Forelimb muscle (tissue), 1 donor: ENCODE results near the gene ZNF496. TPM values are rescaled to one million over a fixed set of nuclear protein-coding genes. Genes with fewer than 3 reads are reported as not detected.
"Not testable (repeated sequence)": the region's sequence is repeated elsewhere in the genome, so short reads cannot be mapped to it uniquely, and the experiment has no call there.

Source experiments
- DNase-seq: peaks from one replicate; pipeline ENCODE4 v3.0.0-alpha.2; 2013; ENCODE audit warnings: low read depth
- polyA plus RNA-seq: library from polyadenylated mRNA; unstranded; fragments of 120-200 nt; gene quantifications from one replicate; pipeline ENCODE4 v1.2.1, GENCODE V29; 2013; ENCODE audit not compliant: insufficient read length

Gene ZNF496
- polyA plus RNA-seq, 1 donor: 32.9 TPM

GRCh38 chr1:247359559-247359958 lies 27.9 kb upstream of the ZNF496 start:
- DNase-seq: no peak

GRCh38 chr1:247358920-247359319 lies 27.3 kb upstream of the ZNF496 start:
- DNase-seq: no peak

DNA sequence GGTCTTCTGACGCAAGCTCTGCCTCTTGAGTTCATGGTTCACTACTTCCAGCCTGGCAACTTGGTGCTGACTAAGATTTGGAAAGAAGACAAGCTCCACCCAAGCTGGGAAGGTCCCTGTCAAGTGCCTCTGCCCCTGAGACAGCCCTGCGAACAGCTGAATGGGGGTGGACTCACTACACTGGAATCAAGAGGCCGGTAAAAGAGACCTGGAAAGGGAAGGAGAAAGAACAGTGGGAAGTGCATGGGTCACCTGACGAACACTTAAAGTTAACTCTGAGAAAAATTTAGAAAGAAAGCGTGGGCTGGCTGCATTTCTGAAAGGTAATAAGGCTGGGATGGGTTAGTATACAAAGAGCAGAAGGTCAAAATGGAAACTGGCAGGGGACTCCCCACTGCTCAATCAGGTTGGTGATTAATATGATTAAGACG lies 26.1 kb upstream of the ZNF496 start:
- no peak for DNase-seq

DNA sequence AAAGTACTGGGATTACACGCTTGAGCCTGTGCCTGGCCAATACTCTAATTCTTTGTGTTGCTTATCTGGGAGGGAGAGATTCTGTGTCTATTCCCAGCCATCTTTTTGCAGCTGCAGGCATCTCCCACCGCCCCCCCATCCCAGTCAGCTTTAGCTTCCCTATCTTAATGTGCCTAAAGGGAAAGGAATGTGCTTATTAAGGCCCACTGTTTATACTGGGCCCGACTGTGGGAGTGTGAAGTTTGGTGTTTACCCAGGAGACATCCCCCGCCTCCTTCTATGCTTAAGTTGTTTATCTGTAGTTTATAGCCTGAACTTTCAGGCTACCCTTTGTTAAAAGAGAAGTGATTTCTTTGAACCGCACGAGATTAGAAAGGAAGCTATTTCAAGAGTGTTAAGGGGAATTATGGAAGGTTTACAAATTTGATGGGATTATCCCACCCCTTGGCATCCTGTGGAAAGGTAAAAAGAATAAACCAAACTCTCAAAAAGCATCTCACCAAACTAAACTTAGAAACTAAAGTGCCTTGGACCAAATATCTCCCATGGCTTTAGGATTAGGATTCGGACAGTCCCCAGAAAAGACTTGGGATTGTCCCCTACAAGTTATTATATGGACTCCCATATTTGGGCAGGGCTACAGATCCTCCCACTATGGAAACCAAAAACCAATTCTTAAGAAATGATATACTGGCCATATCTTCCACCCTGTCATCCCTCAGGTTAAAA lies 25.5 kb upstream of the ZNF496 start:
- no peak for DNase-seq

DNA sequence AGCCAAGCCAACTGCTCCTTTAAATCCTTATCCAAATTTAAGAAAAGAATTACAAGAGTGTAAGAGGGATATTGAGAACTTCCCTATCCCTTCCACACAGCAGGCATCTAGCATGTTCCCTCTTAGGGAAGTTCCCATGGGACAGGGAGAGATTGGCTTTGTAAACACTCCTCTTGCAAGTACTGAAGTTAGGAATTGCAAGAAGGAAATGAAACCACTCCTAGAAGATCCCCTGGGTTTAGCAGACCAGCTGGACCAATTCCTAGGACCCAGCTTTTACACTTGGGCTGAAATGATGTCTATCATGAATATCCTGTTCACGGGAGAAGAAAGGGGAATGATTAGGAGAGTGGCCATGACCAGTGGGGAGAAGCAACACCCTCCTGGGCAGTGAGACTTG lies 23.5 kb upstream of the ZNF496 start:
- not testable (repeated sequence) for DNase-seq

- no peak for DNase-seq
Measured at GRCh38 chr1:247352175-247352574, 20.5 kb upstream of the ZNF496 start.

- no peak for DNase-seq
Measured at GRCh38 chr1:247350587-247350986, 18.9 kb upstream of the ZNF496 start.

GRCh38 chr1:247347477-247348222 lies 16.0 kb upstream of the ZNF496 start:
- DNase-seq: no peak

GRCh38 chr1:247345881-247346280 lies 14.2 kb upstream of the ZNF496 start:
- DNase-seq: no peak

DNA sequence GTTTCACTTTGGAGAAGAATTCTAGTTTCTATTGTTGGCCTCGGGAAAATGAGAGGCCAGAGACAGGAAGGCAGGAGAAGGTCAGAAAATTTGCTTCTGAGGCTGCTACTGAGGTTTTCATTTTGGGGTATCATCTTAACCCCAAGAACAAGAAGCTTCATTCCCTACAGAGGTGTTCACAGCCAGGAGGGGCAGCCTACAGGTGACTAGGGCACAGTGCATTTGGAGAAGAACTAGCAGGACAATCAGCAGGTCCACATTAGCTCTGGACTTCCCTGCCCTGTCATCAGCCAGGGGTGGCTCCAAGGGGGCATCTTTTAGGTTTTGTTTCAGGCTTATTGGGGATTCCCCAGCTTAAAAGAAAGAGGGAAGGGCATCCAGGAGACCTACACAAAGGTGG lies 12.1 kb upstream of the ZNF496 start:
- no peak for DNase-seq

DNA sequence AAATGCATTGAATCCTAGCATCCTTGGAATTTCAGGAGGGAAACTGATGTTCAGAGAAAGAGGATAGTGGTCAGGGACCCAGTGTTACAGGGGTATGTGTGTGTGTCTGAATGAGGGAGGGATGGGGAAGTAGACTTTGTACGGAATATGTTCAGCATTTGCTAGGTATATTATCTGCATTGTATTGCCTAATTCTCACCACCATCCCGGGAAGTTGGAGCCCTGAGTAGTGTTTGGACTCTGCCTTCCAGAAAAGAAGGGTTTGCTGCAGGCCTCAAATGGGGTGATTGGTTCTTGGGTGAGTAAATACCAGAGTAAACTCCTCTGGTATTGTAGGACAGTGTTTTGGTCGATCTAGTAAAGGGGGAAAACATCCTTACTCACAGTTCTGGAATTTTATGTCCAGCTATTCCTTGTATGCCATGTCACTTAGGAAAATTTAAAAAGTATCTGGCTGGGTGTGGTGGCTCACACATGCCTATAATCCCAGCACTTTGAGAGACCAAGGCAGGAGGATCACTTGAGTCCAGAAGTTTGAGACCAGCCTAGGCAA lies 7.1 kb upstream of the ZNF496 start:
- no peak for DNase-seq

GRCh38 chr1:247337961-247338360 lies 6.3 kb upstream of the ZNF496 start:
- no peak for DNase-seq

DNA sequence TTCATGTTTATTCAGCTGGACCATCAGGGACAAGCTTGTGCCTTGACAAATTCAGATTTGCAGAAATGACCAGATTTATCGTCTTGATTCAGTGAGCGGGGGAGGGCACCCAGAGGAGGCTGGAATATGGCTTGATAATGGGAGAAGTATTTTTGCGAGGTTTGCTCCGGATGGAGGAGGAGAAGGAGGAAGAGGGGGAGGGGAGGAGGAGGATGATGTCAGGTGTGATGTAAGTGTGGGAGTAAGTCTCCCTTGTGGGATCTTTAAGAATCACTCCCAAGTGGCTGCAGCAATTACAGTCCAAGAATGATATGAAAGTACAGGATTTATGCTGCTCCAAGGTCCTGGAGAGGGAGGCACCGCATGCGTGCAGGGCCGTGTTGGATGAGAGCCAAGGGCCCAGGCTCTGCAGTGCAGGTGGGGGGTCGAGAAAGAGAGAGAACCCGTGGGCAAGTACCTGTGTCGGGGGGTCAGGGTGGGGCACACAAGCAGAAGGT lies 5.6 kb upstream of the ZNF496 start:
- no peak for DNase-seq

GRCh38 chr1:247336390-247336789 lies 4.7 kb upstream of the ZNF496 start:
- DNase-seq: no peak

- no peak for DNase-seq
Measured at GRCh38 chr1:247335882-247336281, 4.2 kb upstream of the ZNF496 start.

GRCh38 chr1:247334378-247335133 lies 2.9 kb upstream of the ZNF496 start:
- no peak for DNase-seq

DNA sequence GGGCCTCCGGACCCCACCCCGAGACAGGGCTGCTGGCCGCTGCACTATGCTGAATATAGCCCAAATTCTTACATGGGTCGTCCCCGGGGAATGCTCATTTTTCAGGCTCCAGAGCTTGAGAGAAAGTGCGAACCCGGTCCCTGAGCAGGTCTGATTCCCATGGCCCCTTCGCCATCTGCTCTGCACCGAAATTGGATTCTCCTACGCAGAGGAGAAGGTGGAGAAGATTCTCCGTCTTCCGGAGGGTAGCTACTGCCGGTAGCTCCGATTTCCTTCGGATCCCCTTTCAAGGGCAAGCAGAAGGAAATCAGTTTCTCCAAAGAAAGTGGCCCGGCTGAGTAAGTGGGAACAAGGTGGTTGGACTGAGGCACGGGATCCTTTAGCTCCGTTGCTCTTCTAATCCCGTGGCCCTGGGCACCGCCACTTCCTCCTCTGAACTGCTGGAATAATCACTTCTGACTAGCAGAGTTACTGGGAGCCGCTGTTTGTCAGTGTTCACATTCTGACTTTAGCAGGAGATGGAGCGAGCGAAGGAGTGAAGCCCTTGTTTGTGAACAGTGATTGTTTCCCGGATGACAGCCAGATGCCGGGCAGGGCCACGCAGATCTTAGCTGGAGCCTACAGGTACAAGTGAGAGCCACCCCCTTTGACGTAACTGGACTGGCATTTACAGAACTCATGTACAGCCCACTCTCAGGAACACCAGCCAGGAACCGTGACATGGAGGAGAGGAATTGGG lies 1.1 kb upstream of the ZNF496 start:
- no peak for DNase-seq

GRCh38 chr1:247332215-247332622 lies 552 bp upstream of the ZNF496 start:
- DNase-seq: no peak

- peak; percentile 49 for DNase-seq
Measured at GRCh38 chr1:247331172-247331524, 519 bp downstream of the ZNF496 start.

DNA sequence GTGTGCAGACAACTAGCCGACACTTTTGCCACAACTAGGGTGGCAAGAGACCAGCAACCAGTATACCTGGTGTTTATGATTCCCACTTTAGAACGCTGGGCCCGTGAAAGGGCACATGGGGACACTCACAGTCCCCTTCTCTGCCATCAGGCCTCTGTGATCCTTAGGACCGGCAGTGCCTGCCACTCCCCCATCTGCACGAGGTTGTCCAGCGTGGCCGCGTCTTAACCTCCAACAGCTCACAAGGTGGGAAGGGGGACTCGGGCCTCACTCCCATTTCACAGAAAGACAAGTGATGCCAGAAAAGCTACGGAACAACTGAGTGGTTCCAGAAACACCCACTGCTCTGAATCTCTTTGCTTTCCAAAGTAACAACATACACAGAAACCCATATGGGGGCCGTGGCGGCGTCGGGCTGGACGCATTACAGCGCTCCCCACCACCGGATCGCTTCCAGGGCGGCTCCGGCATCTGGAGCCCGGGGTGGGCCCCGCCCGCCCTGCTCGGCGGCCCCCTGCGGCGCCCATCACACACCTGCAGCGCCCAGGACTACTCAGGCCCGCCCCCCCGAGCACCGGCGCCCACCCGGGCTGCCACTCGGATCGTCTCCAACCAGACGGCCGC lies 1.0 kb downstream of the ZNF496 start:
- DNase-seq: no peak

- DNase-seq: no peak
Measured at GRCh38 chr1:247329097-247329617, 2.5 kb downstream of the ZNF496 start.
